ENCODE results near the gene TMEM242.

TMEM242 gene

GRCh38 chr6:157272866-157273755 is 50.2 kb downstream of the TMEM242 start:
- DNase-seq (ENCODE audit: low read depth in 2 of 3, low spot score in 1 of 3), result peak in 1 of 3 donors; percentile 15

DNA sequence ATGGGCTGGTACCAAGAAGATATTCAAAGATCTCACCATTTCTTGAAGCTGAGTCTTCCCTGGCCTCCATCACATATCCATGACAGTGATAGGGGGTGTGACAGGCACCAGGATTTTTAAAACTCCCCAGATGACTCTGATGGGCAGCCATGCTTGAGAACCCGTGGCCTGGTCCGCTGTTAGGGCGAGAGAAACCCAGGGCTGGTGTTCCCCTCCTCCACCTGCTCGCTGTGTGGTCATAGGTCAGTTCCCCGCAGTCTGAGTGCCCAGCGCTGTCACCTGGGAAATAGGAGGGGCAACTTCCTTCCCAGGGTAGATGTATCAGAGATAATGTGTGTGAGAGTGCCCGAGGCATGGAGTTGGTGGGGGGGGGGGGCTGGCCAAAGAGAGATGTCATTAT is 50.9 kb downstream of the TMEM242 start:
- DNase-seq (ENCODE audit: low read depth in 2 of 3, low spot score in 1 of 3), result no peak

DNA sequence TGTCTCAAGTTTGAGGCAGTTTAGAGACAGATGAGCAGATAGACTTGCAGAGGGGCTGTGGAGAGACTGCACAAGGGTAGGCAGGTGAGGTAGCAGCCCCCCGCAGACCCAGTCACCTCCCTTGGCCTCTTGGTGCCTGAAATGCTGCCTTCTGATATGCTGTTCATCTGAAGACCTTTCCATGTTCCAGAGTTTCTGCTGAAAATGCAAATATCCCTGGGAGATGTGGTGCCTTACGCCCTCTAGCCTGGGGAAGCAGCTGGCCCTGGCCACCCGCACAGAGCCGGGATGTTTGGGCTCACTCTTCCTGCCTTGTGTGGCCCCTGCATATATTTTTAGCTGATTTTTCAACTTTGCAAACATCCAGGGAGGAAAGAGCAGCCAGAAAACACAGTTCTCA is 51.4 kb downstream of the TMEM242 start:
- no peak for DNase-seq (ENCODE audit: low read depth in 2 of 3, low spot score in 1 of 3)

DNA sequence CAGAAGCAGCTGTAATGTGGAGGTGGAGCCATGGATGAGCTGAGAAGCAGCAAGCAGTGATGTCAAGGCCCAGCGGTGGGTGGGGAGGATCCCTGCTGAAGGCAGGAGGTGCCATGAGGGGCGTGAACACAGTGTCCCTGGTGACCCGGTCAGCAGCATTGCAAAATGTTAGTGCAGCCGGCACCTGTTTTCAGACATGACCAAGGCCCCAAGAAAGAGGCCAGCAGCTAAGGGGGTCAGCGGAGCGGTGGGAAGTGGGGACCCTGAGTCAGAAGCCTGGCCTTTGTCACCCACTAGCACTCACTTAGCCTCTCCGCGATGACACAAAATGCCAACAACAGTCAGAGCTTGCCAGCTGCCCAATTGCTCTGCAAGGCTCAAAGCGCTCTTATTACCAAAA is 51.9 kb downstream of the TMEM242 start:
- no peak for DNase-seq (ENCODE audit: low read depth in 2 of 3, low spot score in 1 of 3)

GRCh38 chr6:157270916-157271315 is 52.4 kb downstream of the TMEM242 start:
- no peak for DNase-seq (ENCODE audit: low read depth in 2 of 3, low spot score in 1 of 3)

- DNase-seq (ENCODE audit: low read depth in 2 of 3, low spot score in 1 of 3), result no peak
These were observed 53.0 kb downstream of the TMEM242 start for GRCh38 chr6:157270308-157270707.

DNA sequence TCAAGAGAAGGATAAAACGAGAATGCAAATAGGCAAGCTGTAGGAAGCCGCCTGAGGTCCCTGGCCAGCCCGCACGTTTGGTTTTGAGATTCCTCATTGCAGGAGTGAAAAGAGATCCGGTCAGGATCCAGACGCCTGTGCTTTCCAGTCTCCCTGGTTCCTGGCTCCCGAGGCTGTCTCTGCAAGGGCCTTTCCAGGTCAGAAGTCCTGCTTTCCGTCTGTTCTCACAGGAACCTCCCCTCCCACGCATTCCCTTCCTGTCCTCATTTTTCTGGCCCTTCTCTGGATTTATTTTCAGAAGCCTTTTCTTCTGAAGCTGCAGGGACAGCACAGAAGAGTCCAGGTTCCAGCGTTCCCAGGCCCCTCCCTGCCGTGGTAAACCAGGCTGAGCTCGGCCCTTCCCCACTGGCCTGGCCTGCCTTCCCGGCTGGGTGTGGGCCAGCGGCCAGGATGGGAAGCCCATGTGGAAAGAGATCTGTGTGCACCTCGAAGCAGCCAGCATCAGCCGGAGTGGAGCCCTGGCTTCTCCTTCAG is 54.0 kb downstream of the TMEM242 start:
- no peak for DNase-seq (ENCODE audit: low read depth in 2 of 3, low spot score in 1 of 3)

DNA sequence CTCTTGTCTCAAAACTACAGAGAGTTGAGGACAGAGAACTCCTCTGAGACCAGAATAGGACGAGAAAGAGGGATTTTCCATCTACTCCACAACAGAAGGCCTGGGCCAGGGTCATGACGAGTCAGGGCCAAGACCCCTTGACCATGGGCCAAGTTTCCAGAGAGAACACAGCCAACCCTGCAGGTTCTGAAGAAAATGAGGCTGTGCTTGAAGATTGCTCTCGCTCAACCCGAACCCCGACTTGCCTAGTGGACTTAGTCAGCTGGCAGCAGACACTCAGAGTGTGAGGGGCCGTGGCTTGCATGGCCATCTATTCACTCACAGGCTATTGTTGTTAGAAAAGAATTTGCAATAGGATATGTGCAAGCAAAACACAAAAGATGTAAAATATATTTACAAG is 54.5 kb downstream of the TMEM242 start:
- no peak for DNase-seq (ENCODE audit: low read depth in 2 of 3, low spot score in 1 of 3)

GRCh38 chr6:157268396-157268795 is 54.9 kb downstream of the TMEM242 start:
- no peak for DNase-seq (ENCODE audit: low read depth in 2 of 3, low spot score in 1 of 3)

- DNase-seq (ENCODE audit: low read depth in 2 of 3, low spot score in 1 of 3), result no peak
These were observed 55.7 kb downstream of the TMEM242 start for GRCh38 chr6:157267654-157268053.

- no peak for DNase-seq (ENCODE audit: low read depth in 2 of 3, low spot score in 1 of 3)
These were observed 56.2 kb downstream of the TMEM242 start for GRCh38 chr6:157267109-157267611.

- no peak for DNase-seq (ENCODE audit: low read depth in 2 of 3, low spot score in 1 of 3)
These were observed 56.8 kb downstream of the TMEM242 start for GRCh38 chr6:157266274-157267101.

- no peak for DNase-seq (ENCODE audit: low read depth in 2 of 3, low spot score in 1 of 3)
These were observed 57.7 kb downstream of the TMEM242 start for GRCh38 chr6:157265635-157266034.

- no peak for DNase-seq (ENCODE audit: low read depth in 2 of 3, low spot score in 1 of 3)
These were observed 58.1 kb downstream of the TMEM242 start for GRCh38 chr6:157265186-157265585.

DNA sequence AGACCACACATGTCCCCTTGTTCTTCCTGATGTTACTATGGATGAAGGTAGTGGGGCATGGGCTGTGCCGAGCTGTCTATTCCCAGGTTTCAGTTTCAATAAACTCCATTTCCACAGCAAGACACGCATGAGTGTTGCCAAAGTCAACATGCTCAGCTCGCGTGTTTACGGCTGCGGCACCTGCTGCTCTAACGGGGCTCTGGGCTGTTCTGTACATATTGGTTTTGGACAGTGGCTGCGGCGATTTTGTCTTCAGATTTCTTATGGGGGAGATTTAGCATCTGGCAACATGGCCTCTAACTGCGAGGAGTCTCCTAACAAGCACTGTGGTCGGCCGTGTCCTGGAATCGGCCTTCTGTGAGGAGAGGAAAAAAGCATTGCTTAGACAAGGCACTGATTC is 58.6 kb downstream of the TMEM242 start:
- DNase-seq (ENCODE audit: low read depth in 2 of 3, low spot score in 1 of 3), result no peak

GRCh38 chr6:157263881-157264397 is 59.4 kb downstream of the TMEM242 start:
- no peak for DNase-seq (ENCODE audit: low read depth in 2 of 3, low spot score in 1 of 3)

DNA sequence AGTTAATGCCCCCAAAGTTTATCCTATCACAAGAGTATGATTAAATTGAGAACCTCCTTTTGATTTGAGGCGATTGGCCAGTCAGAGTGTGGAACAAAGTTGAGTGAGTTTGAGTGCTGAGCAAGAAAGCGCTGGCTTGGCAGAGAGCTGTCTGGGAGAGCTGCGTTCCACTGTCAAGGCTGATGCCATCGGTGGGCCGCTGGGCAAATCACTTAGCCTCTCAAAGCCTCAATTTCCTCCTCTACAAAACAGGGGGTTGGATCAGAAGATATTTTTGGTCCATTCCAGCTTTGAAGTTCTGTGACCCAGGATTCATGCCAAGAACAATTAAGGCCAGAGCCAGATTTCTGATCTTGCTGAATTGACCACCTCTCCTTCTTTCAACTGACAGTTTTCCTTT is 60.2 kb downstream of the TMEM242 start:
- DNase-seq (ENCODE audit: low read depth in 2 of 3, low spot score in 1 of 3), result no peak

- DNase-seq (ENCODE audit: low read depth in 2 of 3, low spot score in 1 of 3), result no peak
These were observed 61.7 kb downstream of the TMEM242 start for GRCh38 chr6:157261606-157262005.

DNA sequence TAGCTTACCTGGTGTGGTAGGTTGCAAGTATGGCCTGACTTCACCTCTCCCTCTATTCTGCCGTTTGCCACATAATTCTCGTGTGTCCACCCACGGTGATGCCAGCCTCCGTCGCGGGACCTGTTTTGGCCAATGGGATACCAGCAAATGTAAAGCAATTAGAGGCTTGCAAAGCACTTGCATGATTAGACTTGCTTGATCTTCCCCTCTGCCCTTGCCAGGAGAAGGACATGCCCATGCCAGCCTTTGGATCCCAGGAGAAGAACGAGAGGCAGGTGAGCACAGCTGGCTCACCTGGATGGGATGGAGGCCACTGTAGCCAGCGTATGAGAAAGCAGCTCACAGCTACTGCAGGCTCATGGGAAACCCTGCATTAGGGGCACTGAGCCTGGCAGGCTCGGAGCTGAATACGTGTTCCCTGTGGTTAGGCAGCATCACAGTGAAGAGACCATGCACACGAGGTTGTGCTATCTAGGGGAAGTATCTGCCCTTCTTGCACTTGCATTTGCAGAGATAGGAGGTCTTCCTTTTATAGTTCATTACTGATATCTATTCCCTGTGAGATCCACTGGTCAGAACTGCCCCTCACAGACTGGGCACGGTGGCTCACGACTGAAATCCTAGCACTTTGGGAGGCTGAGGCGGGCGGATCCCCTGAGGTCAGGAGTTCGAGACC is 62.4 kb downstream of the TMEM242 start:
- no peak for DNase-seq (ENCODE audit: low read depth in 2 of 3, low spot score in 1 of 3)

- DNase-seq (ENCODE audit: low read depth in 2 of 3, low spot score in 1 of 3), result no peak
These were observed 63.9 kb downstream of the TMEM242 start for GRCh38 chr6:157259443-157259842.

DNA sequence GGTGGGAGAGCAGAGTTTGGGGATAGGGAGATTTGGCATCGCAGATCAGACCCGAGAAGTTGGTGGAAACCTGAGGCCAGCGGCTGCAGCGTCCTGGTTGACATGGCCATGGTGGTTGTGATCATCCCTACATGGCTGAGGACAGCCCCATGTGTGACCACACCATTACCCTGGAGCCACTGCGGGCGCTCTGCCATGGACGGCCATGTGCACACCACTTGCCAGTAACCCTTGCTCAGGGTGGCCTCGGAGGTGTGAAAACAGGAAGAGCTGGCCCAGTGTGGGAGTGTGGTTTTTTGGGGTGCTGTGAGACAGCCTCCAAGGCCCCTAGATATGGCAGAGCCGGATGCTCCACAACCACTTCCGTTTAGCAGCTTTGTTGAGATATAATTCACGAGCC is 64.4 kb downstream of the TMEM242 start:
- no peak for DNase-seq (ENCODE audit: low read depth in 2 of 3, low spot score in 1 of 3)

Data from stimulated activated CD4-positive, alpha-beta T cell treated with anti-CD3 and anti-CD28 coated beads, Interleukin-12 subunit alpha, Interleukin-12 subunit beta, amount 100 ng/mL, for 48 hours (primary cell).